GM10847 (cell line): ENCODE results near the gene SLC16A5.

Experiments
- POLR2A ChIP-seq: IDR thresholded peaks from 2 replicates; pipeline ENCODE4 v1.6.1; 2011; ENCODE audit not compliant: insufficient read length; ENCODE audit errors: extremely low read depth

The SLC16A5 gene

DNA sequence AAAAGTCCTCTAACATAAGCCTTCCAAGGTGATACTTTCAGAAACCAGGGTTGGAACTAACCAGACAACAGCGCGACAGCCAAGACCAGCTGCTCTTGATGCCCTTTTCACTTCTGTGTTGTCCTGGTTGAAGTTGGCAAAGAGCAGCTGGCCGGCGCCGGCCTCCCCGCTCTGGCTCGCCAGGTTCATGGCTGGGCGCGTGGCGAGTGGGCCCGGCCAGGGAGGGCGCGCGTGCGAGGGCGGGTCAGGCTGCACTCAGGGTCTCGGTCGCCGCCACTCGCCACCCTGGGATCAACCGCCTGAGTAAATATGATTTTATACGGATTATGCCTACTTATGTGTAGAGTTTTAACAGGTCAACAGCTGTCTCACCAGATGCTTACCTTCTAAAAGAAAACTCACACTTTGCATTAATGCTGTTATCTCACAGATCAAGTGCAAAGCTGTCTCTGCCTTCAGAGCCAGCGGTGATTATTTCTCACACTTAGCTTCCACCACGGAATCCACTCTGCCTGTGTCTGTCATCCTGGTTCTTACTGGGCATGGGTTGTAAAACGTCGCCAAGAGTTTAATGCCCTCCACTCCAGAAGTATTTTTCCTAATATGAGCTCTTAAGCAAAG is 27.2 kb upstream of the SLC16A5 start:
- TF ChIP-seq POLR2A, result no peak

DNA sequence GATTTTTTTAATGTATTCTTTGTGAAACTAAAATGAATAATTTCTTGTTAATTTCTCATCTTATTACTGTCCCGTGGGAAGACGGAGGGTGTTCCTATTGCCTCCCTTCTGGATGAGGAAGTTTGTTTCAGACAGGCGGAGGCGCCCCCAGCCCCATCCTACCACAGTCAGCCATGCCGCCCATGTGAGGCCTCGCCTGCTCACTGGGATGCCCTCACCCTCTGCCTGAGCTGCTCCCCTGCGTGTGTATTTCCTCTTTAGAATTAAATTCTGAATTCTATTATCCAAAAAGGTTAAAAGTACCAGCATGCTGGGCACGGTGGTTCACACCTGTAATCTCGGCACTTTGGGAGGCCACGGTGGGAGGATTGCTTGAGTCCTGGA is 26.7 kb upstream of the SLC16A5 start:
- no peak for TF ChIP-seq POLR2A

DNA sequence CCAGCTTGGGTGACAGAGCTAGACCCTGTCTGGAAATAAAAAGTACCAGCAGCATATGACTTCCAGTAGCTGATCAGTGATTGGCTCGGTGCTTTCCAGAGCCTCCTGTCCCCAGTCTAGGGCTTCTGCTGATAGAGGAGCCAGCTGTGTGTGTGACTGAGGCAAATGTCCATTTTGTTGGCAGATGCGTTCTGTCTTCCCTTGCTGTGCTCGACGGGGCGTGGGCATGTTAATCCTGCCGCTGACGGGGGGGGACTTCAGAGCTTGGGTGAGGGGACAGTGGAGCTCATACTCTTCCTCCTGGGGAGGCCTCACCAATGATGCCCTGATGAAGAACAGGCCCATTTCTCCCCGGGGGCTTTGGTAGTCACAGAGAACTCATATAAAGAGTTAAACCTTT is 26.1 kb upstream of the SLC16A5 start:
- no peak for TF ChIP-seq POLR2A

DNA sequence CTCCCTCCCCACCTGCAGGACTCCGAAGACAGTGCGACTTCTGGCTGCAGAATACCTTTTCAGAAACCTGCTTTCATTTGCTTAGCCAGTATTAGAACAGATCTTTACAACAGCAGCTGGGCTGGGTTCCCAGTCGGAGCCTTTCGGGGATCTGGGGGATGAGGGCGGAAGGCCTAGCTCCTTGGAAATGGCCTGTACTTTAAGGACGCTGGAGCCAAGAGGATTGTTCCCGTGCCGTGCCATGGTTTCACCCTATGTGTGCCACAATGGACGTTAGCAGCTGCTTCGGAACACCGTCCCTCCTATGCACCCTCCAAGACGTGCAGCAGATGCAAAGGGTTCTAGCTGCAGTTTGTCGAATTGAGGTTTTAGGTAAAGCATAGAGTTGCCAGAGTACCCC is 24.6 kb upstream of the SLC16A5 start:
- TF ChIP-seq POLR2A, result no peak

DNA sequence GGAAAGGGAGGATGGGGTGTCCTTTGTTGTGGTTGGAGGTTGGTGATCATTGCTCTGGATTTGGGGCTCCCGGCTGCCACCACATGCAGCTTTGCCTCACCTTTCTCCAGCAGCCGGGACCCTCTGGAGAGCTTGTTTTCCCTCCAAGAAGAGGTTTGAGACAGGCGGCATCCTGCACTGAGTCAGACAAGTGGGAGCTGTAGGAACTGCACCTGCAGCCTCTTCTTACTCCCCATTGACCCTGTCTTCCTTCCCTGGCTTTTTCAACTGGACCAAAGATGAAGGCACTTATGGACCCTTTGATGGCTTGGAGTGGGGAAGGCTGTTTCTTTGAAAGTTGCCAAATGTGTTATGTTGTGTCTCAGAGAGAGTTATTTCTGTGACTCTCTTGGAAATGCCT is 24.1 kb upstream of the SLC16A5 start:
- no peak for TF ChIP-seq POLR2A

DNA sequence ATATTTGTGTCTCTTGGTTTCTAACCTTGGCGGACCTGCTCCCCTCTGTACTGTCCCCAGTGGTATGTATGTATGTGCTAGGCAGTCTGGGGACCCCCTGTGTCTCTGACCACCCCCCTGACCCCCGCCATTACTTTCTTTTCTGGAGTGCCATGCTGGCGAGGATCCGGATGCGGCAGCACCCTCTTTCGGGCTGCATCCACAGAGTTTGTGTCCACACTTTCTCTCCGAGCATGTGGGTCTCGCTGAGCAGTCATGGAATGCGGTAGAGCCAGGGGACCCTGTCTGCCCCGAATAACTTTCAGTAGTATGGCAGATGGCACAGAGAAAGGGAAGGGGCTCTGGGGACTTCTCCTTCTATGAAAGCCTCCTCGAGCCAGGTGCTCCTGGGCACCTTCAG is 23.7 kb upstream of the SLC16A5 start:
- no peak for TF ChIP-seq POLR2A

DNA sequence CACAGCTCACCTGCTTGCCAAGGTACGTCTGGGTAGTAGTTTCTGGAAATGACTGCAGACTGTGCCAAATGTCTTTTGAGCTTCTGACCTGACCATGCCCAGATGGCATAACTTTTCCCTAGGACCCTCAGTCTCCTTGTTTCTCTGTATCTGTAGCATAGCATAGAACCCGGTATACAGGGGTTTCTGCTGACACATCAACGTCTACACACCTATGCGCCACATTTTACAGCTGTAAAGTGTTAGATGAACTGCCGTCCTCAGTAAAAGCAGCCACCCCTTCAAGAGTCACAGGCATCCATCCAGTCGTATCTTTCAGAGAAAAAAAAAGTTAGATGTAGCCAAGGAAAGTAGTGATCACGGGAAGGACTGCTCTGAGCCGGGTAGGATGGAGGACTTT is 23.3 kb upstream of the SLC16A5 start:
- no peak for TF ChIP-seq POLR2A

DNA sequence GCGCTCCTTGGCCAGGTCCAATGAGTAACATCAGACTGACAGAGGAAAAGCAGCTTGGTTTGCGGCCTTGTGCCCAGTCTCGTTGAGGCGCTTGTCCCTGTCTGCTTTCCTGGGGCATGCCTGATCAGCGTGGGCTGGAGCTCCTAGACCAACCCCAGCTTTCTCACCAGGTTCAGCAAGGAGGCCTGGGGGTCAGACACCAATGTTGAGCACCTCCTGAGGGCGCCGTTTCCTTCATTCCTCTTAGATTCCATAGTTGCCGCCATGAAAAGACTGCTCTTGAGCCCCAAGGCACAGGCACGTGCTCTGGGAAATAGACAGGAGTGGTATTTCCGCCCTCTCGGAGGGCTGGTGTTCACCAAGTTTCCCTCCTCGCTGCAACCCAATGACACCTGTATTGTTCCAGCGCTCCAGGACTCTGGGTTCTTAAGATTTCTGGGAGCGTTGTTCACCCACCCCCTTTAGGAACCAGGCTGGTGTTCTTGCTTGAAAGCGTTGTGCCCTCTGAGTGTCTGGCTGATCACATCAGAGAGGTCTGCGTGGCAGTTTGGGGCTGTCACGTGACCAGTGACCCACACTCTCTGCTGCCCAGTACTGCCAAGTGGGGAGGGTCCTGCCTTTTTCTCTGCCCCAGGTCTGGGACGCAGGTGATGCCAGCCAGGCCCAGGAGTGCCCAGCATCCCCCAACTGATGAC is 22.7 kb upstream of the SLC16A5 start:
- TF ChIP-seq POLR2A, result no peak

DNA sequence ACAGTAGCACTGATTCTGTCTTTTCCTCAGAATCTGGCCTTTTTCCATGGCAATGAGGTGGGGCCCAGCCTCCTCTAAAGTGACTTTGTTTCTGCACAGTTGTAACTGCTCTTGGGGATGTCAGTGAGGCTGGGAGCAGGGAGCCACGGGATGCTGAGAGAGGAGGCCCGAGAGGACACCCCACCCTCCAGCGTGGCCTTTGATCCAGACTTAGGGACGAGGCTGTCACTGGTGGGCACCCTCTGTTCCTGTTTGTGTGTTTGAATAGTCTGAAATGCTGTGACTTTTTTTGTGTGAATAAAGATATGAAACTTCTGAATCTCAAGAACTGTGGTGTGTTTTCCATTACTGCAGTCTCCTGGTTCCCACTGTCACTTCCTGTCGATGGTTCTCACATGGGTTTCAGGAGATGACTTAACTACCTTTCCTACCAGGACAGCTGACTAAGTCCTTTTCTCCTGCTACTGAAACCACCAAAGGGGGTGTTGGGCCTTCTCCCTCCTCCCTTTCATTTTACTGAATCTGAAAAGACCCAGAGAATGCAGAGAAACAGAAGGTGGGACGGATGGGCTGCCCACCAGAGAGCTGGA is 22.1 kb upstream of the SLC16A5 start:
- TF ChIP-seq POLR2A, result no peak

DNA sequence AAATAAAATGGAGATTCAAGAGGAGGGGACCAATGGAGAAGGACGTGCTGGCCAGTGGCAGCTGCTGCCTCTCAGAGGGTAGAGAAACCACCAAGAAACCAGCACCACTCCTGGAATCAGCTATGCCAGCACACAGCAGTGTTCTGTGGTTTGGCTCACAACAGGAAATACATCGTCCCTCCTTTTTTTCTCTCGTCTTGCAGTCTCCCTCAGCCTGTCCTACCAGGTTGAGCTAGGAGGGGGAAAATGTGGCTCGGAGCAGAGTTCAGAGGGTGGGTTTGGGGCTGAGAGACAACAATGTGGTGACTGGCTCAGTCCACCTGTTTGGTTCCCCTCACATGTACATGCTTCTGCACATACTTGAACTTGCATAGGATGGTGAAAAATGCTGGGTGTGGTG is 19.9 kb upstream of the SLC16A5 start:
- no peak for TF ChIP-seq POLR2A

DNA sequence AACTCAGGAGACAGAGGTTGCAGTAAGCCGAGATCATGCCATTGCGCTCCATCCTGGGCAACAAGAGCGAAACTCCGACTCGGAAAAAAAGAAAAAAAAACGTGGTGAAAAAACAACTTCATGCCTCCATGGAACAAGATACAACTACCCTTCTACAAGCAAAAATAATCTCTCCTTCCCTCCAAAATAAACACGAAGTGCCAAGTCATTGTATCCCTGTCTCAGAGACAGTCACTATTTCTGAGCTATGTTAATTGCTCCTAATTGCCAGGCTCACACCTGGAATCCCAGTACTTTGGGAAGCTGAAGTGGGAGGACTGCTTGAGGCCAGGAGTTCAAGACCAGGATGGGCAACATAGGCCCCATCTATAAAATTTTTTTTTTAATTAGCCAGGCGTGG is 19.0 kb upstream of the SLC16A5 start:
- TF ChIP-seq POLR2A, result no peak

DNA sequence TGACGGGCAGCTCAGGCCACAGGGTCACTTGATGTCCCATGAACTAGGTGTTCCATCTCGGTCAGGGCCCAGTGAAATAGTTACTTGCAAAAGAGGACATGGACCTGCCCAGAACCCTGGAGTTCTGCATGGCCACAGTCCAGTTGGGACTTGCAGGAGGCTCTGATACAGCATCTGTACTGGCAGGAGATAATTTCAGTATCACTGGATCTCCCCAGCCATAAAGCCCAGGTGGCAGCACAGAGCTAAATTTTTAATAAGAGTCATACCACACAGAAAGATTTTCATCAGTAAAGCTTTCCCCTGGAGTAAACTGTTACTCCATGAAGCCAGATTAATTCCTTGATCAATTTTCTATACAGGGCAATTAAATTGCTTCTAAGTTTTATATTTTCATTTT is 18.0 kb upstream of the SLC16A5 start:
- TF ChIP-seq POLR2A, result no peak

DNA sequence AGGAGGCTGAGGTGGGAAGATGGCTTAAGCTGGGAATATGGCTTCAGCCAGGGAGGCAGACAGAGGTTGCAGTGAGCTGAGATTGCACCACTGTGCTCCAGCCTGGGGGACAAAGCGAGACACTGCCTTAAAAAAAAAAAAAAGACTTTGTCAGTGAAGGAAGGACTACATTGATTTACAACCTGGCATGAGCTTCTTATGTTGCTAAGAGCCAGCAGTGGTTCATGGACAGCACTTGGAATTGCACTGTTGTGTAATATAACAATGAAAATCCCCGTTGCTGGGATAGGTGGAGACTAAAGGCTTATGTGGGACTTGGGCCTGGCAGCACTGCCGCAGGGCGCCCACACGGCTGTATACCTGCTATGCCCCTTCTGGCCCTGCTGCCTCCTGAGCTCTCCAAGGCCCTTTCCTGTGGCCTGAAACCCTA is 14.1 kb upstream of the SLC16A5 start:
- TF ChIP-seq POLR2A, result no peak

DNA sequence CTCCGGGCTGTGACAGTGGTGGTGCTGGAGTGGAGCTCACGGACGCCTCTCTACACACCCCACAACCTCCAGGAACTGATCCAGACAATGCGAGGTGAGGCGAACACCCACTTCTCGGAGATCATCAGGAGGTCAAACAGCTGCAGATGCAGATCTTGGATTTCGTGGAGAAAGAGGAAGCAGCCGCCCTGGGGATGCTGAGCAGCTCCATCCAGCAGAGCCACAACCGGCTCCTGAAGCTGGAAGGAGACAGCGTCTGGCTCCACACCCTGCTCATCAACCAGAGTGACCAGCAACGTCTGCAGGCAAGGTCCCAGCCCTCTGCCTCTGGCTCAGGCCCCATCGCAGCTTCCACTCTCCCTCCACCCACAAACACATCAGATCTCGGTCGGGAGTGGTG is 13.2 kb upstream of the SLC16A5 start:
- no peak for TF ChIP-seq POLR2A

DNA sequence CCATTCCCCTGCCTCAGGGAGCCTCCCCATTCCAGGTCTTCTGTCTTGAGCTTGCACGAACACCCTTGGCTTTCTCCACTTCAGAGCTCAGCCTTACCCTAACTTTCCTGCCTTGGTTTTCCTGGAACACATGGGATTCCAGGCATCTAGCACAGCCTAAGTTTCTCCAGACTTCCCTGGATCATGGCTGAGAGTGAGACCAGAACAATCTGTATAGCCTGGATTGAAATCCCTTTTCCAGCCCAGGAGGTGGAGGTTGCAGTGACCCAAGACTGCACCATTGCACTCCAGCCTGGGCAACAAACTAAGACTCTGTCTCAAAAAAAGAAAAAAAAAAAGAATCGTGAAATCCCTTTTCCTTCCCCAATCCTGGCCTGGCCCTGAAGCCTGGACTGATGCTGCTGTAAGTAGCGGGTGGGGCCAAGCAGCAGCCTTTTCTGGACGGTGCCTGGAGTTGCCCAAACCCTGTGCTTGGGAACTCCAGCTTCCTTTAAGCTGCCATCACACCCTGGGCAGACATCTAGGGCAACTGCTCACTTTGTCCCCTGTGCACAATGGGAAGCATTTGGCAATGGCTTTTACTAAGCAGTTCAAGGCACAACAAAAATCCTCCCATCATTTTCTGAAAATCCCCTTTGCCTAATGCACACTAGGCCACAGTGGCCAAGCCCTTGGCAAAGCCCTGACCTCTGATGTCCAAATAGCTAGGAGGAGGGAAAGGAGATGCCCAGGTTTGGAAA is 12.0 kb upstream of the SLC16A5 start:
- TF ChIP-seq POLR2A, result no peak

DNA sequence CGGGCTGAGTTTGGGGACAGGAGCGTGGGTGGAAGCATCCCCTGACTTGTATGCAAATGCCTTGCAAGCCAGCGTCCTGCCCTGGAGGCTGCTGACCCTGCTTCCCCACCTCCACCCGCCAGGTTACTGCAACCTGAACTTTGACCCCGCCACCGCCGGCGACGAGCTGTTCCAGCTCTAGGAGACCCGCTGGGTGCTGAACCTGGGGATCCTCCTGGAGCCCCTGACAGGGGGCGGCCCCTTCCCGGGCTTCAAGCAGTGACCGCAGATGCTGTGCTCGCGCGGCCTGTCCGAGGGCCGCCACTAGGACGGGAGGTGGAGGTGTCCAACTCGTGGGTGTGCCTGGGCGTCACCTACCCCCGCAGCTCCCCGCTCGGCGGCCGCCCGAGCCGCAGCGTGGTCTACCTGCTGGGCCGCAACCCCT is 10.7 kb upstream of the SLC16A5 start:
- TF ChIP-seq POLR2A, result no peak

DNA sequence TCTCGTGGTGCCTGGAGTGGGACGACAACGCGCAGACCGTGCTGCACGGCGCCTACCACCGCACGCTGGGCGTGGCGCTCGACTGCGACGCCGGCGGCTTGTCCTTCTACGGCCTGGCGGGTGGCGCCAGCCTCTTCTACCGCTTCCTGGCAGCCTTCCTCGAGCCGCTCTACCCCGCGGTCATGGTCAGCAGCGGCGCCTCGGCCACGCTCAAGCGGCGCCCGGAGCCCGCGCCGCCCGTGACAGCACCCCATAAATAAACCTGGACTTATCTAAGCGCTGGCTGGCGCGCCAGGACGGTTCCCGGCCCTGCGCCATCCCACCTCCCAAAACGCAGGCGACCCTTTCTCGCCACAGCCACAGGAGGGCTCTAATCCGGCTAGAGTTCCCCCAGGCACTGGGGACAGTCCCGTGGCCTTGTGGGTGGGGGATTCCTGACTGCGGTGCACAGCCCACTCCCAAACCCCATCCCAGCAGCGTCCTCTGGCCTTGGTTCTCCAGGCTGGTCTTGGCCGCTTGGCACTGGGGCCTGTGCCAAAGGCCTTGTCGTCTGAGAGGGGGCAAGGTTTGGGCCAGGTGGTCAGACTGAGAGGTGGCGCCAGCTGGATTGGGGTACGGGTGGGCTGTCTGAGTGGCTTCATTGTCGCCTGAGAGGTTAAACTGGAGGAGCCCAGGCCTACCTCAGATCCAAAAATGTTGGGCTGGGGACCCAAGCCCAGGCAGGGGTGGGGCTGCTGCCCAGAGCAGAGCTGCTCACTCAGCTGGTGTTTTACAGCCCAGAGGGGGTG is 10.1 kb upstream of the SLC16A5 start:
- TF ChIP-seq POLR2A, result peak; percentile 39
